AG04449 (cell line): ENCODE results near the gene ADAMTS13.
A peak's percentile ranks its signal among the peaks of the same experiment; 100 is the strongest.

Source experiments
- CTCF ChIA-PET: fragments of 350-600 bp; formaldehyde crosslinking; extraction: SDS; loops from one replicate; lab custom pipeline; 2021; ENCODE audit warnings: antibody characterized with exemption; lab: Yijun Ruan, JAX
- POLR2A ChIA-PET: fragments of 400-600, 350-600 bp; formaldehyde crosslinking; extraction: SDS; loops from one replicate; lab custom pipeline; 2020; ENCODE audit warnings: antibody characterized with exemption, inconsistent platforms; lab: Yijun Ruan, JAX
- DNase-seq: peaks from one replicate; pipeline ENCODE4 v3.0.0-alpha.2; 2010; ENCODE audit warnings: low read depth, low spot score
- H3K4me3 ChIP-seq: 2 replicates; pipeline ENCODE4 v1.5.1; 2011; ENCODE audit warnings: low read depth, mild to moderate bottlenecking, control low read depth, low read length
- TF ChIP-seq, protein P1 (sequence below): IDR thresholded peaks from one replicate; pipeline ENCODE4 v1.5.1; 2011; ENCODE audit warnings: mild to moderate bottlenecking, moderate library complexity, low read length, control low read depth, inconsistent platforms; ENCODE audit not compliant: insufficient read depth; ENCODE audit errors: missing control alignments

Gene ADAMTS13

GRCh38 chr9:133452562-133452961, 30.4 kb downstream of the ADAMTS13 start:
- TF ChIP-seq, protein P1, sequence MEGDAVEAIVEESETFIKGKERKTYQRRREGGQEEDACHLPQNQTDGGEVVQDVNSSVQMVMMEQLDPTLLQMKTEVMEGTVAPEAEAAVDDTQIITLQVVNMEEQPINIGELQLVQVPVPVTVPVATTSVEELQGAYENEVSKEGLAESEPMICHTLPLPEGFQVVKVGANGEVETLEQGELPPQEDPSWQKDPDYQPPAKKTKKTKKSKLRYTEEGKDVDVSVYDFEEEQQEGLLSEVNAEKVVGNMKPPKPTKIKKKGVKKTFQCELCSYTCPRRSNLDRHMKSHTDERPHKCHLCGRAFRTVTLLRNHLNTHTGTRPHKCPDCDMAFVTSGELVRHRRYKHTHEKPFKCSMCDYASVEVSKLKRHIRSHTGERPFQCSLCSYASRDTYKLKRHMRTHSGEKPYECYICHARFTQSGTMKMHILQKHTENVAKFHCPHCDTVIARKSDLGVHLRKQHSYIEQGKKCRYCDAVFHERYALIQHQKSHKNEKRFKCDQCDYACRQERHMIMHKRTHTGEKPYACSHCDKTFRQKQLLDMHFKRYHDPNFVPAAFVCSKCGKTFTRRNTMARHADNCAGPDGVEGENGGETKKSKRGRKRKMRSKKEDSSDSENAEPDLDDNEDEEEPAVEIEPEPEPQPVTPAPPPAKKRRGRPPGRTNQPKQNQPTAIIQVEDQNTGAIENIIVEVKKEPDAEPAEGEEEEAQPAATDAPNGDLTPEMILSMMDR: no peak
- ChIA-PET POLR2A (no interaction called here), CTCF (no interaction called here)
- H3K4me3 ChIP-seq: no peak overlapping the region
- no peak for DNase-seq

DNA sequence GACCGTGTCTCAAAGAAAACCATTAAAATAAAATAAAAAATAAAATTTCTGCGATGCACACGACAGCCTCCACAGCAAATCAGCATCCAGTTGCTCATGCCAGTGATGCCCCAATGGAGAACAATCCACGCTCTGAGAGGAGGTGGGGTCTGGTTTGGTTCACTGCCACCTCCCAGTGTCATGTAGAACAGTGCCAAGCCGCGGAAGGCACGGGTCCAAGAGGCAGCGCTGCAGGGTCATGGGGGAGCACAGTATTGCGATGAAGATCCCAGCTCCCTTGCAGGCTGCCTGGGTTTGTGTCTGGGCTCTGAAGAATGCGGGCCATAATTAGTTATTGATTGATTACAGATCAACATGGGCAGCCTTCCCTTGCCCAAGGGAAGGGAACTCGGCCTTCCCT, 31.5 kb downstream of the ADAMTS13 start:
- ChIA-PET POLR2A (interaction anchor here (0.6 kb wide), 1 partner anchor 106 kb away, joined by 3 read pairs; the partner anchor contains the start of genes MED22 and RPL7A), CTCF (no interaction called here)
- TF ChIP-seq, protein P1: no peak
- no peak overlapping the region for H3K4me3 ChIP-seq
- no peak for DNase-seq

- no peak overlapping the region for H3K4me3 ChIP-seq
- DNase-seq: no peak
- ChIA-PET POLR2A (interaction anchor here (0.6 kb wide), 1 partner anchor 106 kb away, joined by 3 read pairs; the partner anchor contains the start of genes MED22 and RPL7A), CTCF (no interaction called here)
- TF ChIP-seq, protein P1: no peak
Observed at GRCh38 chr9:133454325-133454724, 32.2 kb downstream of the ADAMTS13 start.

- H3K4me3 ChIP-seq: no peak overlapping the region
- DNase-seq: no peak
- TF ChIP-seq, protein P1: no peak
- CTCF ChIA-PET: no interaction called here
- POLR2A ChIA-PET: no interaction called here
Observed at GRCh38 chr9:133454943-133455673, 32.9 kb downstream of the ADAMTS13 start.

DNA sequence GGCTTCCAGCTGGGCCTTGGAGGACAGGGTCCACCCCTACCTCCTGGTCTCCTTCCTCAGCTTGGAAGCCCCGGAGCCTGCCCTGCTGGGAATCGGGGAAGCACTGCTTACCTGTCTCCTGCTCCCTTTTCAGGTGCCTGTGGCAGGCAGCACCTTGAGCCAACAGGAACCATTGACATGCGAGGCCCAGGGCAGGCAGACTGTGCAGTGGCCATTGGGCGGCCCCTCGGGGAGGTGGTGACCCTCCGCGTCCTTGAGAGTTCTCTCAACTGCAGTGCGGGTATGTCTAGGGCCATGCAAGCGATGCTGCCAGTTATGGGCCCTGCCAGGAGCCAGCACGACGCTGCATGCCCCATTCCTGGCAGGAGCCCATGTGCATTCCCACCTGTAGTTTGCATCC, 33.8 kb downstream of the ADAMTS13 start:
- POLR2A ChIA-PET: no interaction called here
- TF ChIP-seq, protein P1: no peak
- CTCF ChIA-PET: no interaction called here
- H3K4me3 ChIP-seq: no peak overlapping the region
- DNase-seq: no peak

GRCh38 chr9:133456409-133456808, 34.2 kb downstream of the ADAMTS13 start:
- POLR2A ChIA-PET: no interaction called here
- TF ChIP-seq, protein P1: peak; percentile 11

More at GRCh38 chr9:133456409-133456808, 34.2 kb downstream of the ADAMTS13 start:
- CTCF ChIA-PET: no interaction called here
- no peak for DNase-seq
- H3K4me3 ChIP-seq: no peak overlapping the region
